GM19467 (cell line): ENCODE data around the gene BRD7.

Experiments used
- ATAC-seq: cut with Tn5 transposase; IDR thresholded peaks from one replicate; pipeline ENCODE4 v1.9.1; 2021; ENCODE audit warnings: mild to moderate bottlenecking, moderate library complexity; ENCODE audit not compliant: unreplicated experiment

The BRD7 gene

GRCh38 chr16:50368410-50369132 is at the start of gene BRD7:
TSS of gene BRD7 (minus strand) at chr16:50368988. CDS start at chr16:50368774, 214 bp downstream.
- peak; percentile 63 for ATAC-seq

GRCh38 chr16:50416388-50416787 is 47.6 kb upstream of the BRD7 start:
- no peak for ATAC-seq

- no peak for ATAC-seq
Observed at GRCh38 chr16:50414152-50414551, 45.4 kb upstream of the BRD7 start.

GRCh38 chr16:50411034-50411433 is 42.2 kb upstream of the BRD7 start:
- no peak for ATAC-seq

- no peak for ATAC-seq
Observed at GRCh38 chr16:50408001-50408561, 39.3 kb upstream of the BRD7 start.

DNA sequence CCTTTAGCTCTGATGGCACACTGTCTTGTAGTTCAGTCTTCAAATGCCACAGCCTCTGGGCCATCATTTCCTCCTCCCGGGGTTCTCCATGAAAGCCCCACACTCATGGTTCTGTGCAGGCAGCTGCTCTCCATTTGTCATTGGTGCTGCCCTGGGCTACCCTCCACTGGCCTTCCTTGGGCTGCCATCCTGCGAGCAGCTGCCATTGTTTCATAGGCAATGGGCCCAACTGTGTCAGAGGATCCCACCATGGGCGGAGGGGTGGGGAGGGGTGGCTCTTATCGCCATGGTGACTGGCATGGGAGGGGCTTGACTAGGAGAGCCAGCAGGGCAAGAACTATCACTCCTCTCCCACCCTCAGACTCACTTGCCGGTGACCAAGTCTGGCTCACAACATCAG is 38.6 kb upstream of the BRD7 start:
- no peak for ATAC-seq

- no peak for ATAC-seq
Observed at GRCh38 chr16:50403491-50403890, 34.7 kb upstream of the BRD7 start.

GRCh38 chr16:50402298-50402895 is 33.6 kb upstream of the BRD7 start:
- ATAC-seq = no peak

DNA sequence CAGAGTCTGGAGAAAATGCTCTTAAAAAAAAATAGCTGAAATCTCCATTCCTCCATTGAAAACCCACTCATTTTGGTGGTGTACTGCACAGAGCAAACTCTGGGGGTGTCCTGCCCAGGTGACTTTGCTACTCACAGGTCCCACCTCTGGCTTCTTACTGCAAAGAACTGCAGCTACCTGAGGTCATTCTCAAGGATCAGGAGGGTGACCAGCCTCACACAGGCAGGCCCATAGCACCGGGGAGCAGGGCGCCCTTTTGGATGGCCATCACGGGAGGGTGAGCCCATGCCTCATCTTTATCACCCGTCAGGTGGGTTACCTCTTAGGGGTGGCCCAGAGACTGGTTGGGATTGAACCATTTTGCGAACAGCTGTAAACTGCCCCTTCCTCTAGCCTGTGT is 32.6 kb upstream of the BRD7 start:
- ATAC-seq = no peak

DNA sequence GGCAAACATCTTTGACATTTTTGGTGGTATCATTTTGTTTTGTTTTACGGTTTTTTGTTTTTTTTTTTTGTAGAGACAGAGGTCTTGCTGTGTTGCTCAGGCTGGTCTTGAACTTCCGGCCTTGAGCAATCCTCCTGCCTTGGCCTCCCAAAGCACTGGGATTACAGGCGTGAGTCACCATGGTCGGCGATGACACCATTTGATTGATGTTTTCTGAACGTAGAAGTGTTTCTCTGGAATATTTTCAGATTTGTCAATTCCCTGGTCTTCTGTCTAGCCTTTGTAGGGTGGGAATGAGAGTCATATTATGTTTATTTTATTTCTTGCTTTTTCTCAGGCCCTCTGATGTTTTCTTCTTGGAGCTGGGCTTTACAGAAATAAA is 32.2 kb upstream of the BRD7 start:
- ATAC-seq = no peak

GRCh38 chr16:50400312-50400966 is 31.7 kb upstream of the BRD7 start:
- no peak for ATAC-seq

DNA sequence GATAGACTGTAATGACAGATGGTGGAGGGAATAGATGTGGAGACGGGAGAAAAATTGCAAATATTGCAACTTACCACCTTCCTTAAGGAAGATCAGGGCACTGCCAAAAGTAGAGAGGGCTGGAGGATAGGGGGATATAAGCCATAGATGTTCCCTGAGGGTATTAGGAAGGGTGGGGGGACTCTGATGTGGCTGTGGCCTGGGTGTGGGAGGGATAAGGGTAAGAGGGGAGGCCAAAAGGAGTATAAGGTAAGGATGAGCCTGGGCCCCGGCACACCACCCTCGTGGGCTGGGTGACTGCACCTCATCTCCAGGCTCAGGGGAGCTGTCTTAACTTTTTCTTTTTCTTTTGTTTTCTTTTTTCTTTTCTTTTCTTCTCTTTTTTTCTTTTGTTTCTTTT is 30.6 kb upstream of the BRD7 start:
- no peak for ATAC-seq

- ATAC-seq = no peak
Observed at GRCh38 chr16:50398336-50398735, 29.5 kb upstream of the BRD7 start.

DNA sequence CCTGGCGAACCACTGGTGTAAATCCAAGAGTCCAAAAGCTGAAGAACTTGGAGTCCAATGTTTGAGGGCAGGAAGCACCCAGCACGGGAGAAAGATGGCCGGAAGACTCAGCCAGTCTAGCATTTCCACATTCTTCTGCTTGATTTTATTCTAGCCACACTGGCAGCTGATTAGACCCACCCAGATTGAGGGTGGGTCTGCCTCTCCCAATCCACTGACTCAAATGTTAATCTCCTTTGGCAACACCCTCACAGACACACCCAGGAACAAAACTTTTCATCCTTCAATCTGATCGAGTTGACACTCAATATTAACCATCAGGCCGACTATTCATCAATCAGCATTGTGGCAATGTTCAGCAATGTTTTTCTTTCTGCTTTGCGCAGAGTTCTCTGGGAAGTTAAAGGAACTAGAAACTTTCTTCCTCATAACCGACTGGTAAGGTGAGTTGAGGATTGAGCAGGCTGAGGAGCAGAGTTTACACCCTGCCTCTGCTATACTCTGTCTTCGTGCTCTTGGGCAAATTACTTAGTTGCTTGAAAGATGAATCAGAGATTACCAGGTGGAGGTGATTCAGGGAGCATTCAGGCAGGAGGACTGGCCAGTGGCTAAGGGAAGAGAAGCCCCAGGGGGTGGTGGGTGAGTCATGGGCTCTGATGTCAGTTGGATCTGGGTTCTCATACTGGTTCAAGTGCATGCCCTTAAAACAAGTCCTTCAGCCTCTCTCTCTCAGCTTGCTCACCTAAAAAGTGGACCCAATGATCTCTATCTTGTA is 28.2 kb upstream of the BRD7 start:
- no peak for ATAC-seq

DNA sequence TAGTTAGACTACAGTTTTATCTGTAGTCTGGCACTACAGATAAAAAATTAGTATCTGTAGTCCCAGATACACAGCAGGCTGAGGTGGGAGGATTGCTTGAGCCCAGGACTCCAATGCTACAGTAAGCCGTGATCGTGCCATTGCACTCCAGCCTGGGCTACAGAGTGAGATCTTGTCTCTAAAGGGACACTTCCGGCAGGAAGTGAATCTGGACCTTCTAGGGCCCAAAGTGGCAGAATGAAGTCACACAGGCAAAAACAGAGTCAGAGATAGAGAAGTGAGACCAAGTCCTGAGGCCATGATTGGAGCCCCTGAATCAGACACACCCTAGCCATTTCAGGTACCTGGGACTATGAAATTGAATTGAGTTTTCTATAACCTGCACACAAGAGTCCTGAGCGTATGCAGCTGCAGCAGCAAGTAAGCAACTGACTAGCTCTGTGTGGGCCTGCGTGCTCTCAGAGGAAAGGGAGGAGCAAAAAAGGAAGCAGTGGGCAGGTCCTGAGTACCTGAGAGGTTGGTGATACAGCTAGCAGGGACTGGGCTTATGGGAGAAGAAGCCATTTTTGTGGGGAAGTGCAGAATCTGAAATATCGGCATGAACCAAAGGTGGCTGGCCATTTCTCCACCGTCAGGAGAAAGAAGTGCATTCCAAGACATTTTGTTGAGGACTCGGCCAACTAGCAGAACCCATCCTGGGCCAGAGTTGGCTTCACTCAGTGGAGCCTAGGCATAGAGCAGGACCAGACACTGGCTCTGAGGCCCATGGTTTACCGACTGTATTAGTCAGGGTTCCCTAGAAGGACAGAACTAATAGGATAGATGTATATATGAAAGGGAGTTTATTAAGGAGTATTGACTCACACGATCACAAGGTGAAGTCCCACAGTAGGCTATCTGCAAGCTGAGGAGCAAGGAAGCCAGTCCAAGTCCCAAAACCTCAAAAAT is 27.2 kb upstream of the BRD7 start:
- no peak for ATAC-seq

GRCh38 chr16:50393858-50394802 is 25.3 kb upstream of the BRD7 start:
- no peak for ATAC-seq

GRCh38 chr16:50393416-50393815 is 24.6 kb upstream of the BRD7 start:
- ATAC-seq = no peak

DNA sequence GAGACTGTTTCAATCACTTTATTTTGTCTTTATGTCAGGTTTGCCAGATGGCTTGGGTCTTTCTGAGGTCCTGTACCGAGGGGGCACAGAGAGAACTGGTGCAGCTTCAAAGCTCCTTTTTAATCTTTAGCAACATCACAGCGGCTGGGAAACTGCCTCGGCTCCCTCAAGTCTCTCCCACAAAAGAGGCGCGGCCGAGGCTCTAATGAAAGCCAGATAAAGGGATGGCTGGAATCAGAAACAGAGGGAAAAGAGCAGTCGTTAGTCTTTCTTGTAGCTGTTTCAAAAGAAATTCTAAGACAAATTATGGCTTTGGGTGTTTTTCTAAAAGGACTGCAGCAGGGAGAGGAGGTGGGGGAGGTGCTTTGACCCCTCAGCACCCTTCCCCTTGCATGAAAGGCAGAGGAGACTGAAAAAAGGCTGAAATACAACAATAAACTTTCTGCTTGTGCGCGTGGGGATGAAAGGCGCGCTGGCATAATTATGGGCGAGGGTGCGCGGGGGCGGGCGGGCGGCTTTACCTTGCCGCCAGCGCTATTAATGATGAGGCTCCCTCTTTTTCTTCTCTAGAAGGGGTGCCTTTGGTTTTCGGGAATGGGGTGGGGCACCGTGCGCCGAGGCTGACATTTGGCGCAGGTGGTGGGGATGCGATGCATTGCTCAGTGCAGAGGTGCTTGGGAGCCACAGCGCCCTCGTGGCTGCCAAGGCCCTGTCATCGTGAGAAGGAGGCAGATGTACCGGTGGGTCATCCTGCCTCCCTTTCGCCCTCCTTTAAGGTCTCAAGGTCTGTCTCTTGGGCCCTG is 22.3 kb upstream of the BRD7 start:
- no peak for ATAC-seq
